Pancreas (tissue), 10 donors: ENCODE data around the gene TBC1D8B. TPM values are rescaled to one million over a fixed set of nuclear protein-coding genes. Genes with fewer than 3 reads are reported as not detected.

Experiments used
- ATAC-seq, 4 donors: fragments of 200-7000 bp; cut with Tn5 transposase; one replicate each; pipeline versions ENCODE4 v1.8.0 to v1.9.1; 2020; ENCODE audit warnings: mild to moderate bottlenecking in 4 of 4, moderate library complexity in 4 of 4
- DNase-seq, 6 donors: peaks; one replicate each; pipeline ENCODE4 v3.0.0-alpha.2; 2020
- FAIRE-seq: peaks from 2 replicates; lab custom pipeline; 2012; peaks lifted over from hg19 to GRCh38; lab: Jason Lieb, UNC
- H3K27ac ChIP-seq, 4 donors: fragments of 200-600 bp; sonication (generic); 1 replicate in 3 of 4; 2 replicates in 1 of 4; pipeline versions ENCODE4 v1.5.0 to v1.8.0; 2020
- H3K27me3 ChIP-seq, 4 donors: fragments of 200-600 bp; one replicate each; pipeline ENCODE4 v1.8.0; 2021
- H3K36me3 ChIP-seq, 3 donors: fragments of 200-600 bp; sonication (generic) in 1 of 3; one replicate each; pipeline versions ENCODE4 v1.5.0 to v1.8.0; 2020 to 2021
- H3K4me1 ChIP-seq, 3 donors: fragments of 200-600 bp; one replicate each; pipeline ENCODE4 v1.8.0; 2021
- H3K4me3 ChIP-seq, 4 donors: fragments of 200-600 bp; sonication (generic) in 2 of 4; one replicate each; pipeline versions ENCODE4 v1.5.0 to v1.8.0; 2020 to 2021
- H3K9me3 ChIP-seq, 4 donors: fragments of 200-600 bp; one replicate each; pipeline ENCODE4 v1.8.0; 2021
- whole genome bisulfite sequencing, 2 donors: extraction: QIAGEN DNeasy Blood & Tissue Kit; methylation state at CpG; one replicate each; pipeline ENCODE4 v1.1.7; 2013; 5-methylcytosine and 5-hydroxymethylcytosine counted together
- intact Hi-C, 3 donors: fragments of 100-400 bp; cut with DNase I; formaldehyde crosslinking; loops; one replicate each; pipeline versions ENCODE4 v1.11.1 to v1.14.2; 2022
- polyA plus RNA-seq, 2 donors: library from polyadenylated mRNA; stranded (reverse); fragments of 200-250 nt; gene quantifications; one replicate each; pipeline ENCODE4 v1.2.3, GENCODE V29; 2013
- total RNA-seq, 6 donors: library from RNA; stranded (reverse); fragmentation: NEBNext Ultra II Directional in 4 of 6; extraction: Animal tissue kit (Norgen Biotek cat#: 25700) in 4 of 6; gene quantifications; one replicate each; pipeline versions ENCODE4 v1.2.1 to v1.2.4, GENCODE V29; 2021 to 2023
- TF ChIP-seq, protein P1 (sequence below), 4 donors: fragments of 200-600 bp; sonication (generic) in 3 of 4; IDR thresholded peaks; one replicate each; pipeline versions ENCODE4 v1.5.0 to v1.8.0; 2021; ENCODE audit warnings: antibody characterized with exemption in 4 of 4
- donor health status: healthy with polysubstance abuse.
- donor health status: DM: no; HTN: no; CAD: no; lungs with moderate emphysema.
- donor health status: DM: no; HTN: no; CAD: no.
- donor health status: control.
- donor health status: control.
- donor health status: Bipolar disorder and iron deficiency.
- donor health status: DM: yes; HTN: yes; CAD: no.
- donor health status: DM: no; HTN: no; CAD: no.
- donor health status: DM: no; HTN: no; CAD: no.
- donor health status: DM: yes; HTN: yes; CAD: no.

The TBC1D8B gene
- total and polyA plus RNA-seq, 8 donors = 3.4 to 8.9 (median 7.4) TPM

DNA sequence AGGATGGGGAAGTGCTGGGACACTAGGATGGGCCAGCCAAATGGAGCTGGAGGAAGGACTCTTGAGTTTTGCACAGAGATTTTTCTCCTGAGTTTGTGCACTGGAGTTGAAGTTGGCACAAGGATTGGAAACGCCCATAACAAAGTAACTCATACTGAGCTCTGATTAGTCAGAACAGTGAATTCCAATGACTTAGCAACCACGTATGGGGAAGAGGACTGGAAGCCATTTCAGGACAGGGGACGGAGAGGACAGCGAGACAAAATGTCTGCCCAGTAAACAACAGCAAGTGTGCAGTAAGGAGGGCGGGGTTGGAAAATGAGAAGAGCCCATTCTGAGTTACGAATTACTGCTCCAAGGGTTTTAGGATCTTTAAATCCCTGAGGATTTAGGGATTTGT, 94.8 kb downstream of the TBC1D8B start:
- DNase-seq = no peak
- H3K9me3 ChIP-seq = no peaks in the 10 kb centered on the region
- H3K27ac ChIP-seq = no peak overlapping the region
- intact Hi-C loops = loop anchor here in 1 of 3 donors (10.0 kb wide), 1 partner anchor 58 kb away; no protein-coding TSS in a partner anchor
- no peaks in the 10 kb centered on the region for H3K4me1 ChIP-seq
- FAIRE-seq = no peak
- TF ChIP-seq, protein P1, sequence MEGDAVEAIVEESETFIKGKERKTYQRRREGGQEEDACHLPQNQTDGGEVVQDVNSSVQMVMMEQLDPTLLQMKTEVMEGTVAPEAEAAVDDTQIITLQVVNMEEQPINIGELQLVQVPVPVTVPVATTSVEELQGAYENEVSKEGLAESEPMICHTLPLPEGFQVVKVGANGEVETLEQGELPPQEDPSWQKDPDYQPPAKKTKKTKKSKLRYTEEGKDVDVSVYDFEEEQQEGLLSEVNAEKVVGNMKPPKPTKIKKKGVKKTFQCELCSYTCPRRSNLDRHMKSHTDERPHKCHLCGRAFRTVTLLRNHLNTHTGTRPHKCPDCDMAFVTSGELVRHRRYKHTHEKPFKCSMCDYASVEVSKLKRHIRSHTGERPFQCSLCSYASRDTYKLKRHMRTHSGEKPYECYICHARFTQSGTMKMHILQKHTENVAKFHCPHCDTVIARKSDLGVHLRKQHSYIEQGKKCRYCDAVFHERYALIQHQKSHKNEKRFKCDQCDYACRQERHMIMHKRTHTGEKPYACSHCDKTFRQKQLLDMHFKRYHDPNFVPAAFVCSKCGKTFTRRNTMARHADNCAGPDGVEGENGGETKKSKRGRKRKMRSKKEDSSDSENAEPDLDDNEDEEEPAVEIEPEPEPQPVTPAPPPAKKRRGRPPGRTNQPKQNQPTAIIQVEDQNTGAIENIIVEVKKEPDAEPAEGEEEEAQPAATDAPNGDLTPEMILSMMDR (IDR thresholded peaks at IDR 0.05) = no peak
- no peak for ATAC-seq
- WGBS, 2 donors = 71 to 79% methylated on average over 6 of the region's 6 CpGs
- no peaks in the 10 kb centered on the region for H3K27me3 ChIP-seq
- no peaks in the 10 kb centered on the region for H3K36me3 ChIP-seq
- H3K4me3 ChIP-seq = no peak overlapping the region

DNA sequence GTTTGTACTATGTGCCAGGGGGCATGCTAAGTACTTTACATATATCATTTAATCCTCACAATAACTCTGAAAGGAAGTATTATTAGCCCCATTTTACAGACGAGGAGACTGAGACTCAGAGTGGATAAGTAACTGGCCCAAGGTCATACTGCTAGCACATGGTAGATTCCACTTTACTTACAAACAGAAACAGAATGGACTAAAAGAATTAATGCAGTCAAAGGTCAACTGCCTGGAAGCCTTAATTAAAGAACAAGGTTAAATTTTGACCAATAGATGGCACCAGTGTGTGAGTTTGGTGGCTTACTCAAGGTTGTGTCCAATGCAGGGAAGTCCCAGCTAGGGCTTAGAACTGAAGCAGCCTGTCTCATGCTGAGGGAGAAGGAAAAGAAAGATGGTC, 96.0 kb downstream of the TBC1D8B start:
- ATAC-seq = peak; percentile 76 to 86 (median 81)
- Histone ChIP-seq H3K36me3 (no peaks in the 10 kb centered on the region), H3K9me3 (no peaks in the 10 kb centered on the region), H3K27ac (no peak overlapping the region), H3K4me1 (no peaks in the 10 kb centered on the region), H3K27me3 (no peaks in the 10 kb centered on the region), H3K4me3 (no peak overlapping the region)
- DNase-seq = peak in 1 of 6 donors; percentile 7
- intact Hi-C loops = loop anchor here in 1 of 3 donors (10.0 kb wide), 1 partner anchor 56 kb away; no protein-coding TSS in a partner anchor
- FAIRE-seq = no peak
- WGBS, 2 donors = 4 to 12% methylated on average over 1 of the region's 1 CpG
- TF ChIP-seq, protein P1 (IDR thresholded peaks at IDR 0.05) = peak; percentile 11 to 34 (median 24)

DNA sequence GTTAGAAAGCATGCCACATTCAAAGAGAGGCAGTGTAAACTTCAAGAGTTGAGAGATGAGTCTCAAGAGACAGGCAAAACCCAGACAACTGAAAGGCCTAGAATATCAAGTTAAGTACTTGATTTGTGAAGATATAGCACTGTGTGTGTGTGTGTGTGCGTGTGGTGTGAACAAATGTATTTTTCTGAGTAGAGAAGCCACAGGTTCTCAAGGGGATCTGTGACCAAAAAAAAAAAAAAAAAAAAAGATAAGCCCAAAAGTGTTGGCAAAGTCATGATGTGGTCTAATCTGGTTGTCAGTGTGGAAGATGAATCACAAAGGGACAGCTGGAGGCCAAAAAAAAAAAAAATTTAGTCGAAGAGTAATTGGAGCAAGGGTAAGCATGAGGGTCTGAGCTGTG, 96.8 kb downstream of the TBC1D8B start:
- Histone ChIP-seq H3K4me1 (no peaks in the 10 kb centered on the region), H3K27ac (no peak overlapping the region), H3K4me3 (no peak overlapping the region), H3K9me3 (no peaks in the 10 kb centered on the region), H3K36me3 (no peaks in the 10 kb centered on the region), H3K27me3 (no peaks in the 10 kb centered on the region)
- TF ChIP-seq, protein P1 (IDR thresholded peaks at IDR 0.05) = no peak
- intact Hi-C loops = loop anchor here in 1 of 3 donors (10.0 kb wide), 1 partner anchor 56 kb away; no protein-coding TSS in a partner anchor
- FAIRE-seq = no peak
- no peak for ATAC-seq
- DNase-seq = no peak
- WGBS, 2 donors = 45 to 47% methylated on average over 2 of the region's 2 CpGs

DNA sequence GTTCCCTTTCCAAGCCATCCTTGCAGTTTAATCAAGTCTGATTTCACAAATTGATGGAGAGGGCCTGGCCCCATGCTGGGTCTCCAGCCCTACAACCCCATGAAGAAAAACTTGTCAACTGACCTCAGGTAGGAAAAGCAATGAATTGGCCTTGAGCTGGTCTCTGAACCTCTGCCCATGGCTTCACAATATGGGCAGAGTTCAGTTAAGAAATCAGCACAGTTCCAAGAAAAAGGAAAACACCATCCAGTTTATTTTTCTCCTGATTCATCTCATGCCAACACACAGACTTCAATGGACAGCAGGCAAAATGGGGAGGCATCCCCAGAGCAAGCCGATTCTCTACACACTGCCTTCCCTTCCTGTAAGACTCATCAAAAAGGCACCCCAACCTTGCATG, 97.4 kb downstream of the TBC1D8B start:
- TF ChIP-seq, protein P1 (IDR thresholded peaks at IDR 0.05) = no peak
- Histone ChIP-seq H3K27ac (no peak overlapping the region), H3K4me3 (no peak overlapping the region), H3K36me3 (no peaks in the 10 kb centered on the region), H3K9me3 (no peaks in the 10 kb centered on the region), H3K4me1 (no peaks in the 10 kb centered on the region), H3K27me3 (no peaks in the 10 kb centered on the region)
- WGBS, 2 donors = 69 to 74% methylated on average over 1 of the region's 1 CpG
- FAIRE-seq = no peak
- intact Hi-C loops = loop anchor here in 2 of 3 donors (5.0 to 10.0 kb wide), 2 partner anchors 52 to 55 kb away; no protein-coding TSS in a partner anchor
- peak in 3 of 4 donors; percentile 12 to 55 (median 44) for ATAC-seq
- no peak for DNase-seq

DNA sequence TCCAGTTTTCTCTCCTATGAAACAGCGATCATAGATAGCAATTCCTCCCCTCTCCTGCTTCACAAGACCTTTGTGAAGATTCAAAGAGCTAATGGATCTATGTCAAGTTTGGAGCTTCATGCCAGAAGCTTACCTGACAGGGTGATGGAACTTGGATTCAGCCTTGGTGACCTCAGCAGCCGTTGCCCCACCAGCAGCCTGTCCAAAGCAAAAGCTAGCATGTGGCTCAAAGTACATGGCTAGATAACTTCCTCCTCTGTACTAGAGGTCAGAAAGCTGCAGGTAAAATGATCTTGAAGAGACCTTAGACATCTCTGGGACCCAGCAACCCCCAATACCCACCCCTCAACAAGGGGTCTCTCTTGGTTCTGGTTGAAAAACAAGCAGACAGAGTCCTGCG, 98.9 kb downstream of the TBC1D8B start:
- H3K9me3 ChIP-seq = no peaks in the 10 kb centered on the region
- no peaks in the 10 kb centered on the region for H3K36me3 ChIP-seq
- no peak overlapping the region for H3K4me3 ChIP-seq
- no peaks in the 10 kb centered on the region for H3K27me3 ChIP-seq
- H3K27ac ChIP-seq = no peak overlapping the region
- TF ChIP-seq, protein P1 (IDR thresholded peaks at IDR 0.05) = no peak
- DNase-seq (no peak), FAIRE-seq (no peak), ATAC-seq (no peak)
- intact Hi-C loops = loop anchor here in 1 of 3 donors (5.0 kb wide), 1 partner anchor 51 kb away; no protein-coding TSS in a partner anchor
- WGBS, 2 donors = 54 to 56% methylated on average over 3 of the region's 3 CpGs
- H3K4me1 ChIP-seq = no peaks in the 10 kb centered on the region
